HG03432 (cell line): ENCODE results near the gene RFC1.

Experiments
- ATAC-seq: cut with Tn5 transposase; IDR thresholded peaks from one replicate; pipeline ENCODE4 v1.9.1; 2021; ENCODE audit warnings: mild to moderate bottlenecking, moderate library complexity; ENCODE audit not compliant: unreplicated experiment

RFC1 gene

DNA sequence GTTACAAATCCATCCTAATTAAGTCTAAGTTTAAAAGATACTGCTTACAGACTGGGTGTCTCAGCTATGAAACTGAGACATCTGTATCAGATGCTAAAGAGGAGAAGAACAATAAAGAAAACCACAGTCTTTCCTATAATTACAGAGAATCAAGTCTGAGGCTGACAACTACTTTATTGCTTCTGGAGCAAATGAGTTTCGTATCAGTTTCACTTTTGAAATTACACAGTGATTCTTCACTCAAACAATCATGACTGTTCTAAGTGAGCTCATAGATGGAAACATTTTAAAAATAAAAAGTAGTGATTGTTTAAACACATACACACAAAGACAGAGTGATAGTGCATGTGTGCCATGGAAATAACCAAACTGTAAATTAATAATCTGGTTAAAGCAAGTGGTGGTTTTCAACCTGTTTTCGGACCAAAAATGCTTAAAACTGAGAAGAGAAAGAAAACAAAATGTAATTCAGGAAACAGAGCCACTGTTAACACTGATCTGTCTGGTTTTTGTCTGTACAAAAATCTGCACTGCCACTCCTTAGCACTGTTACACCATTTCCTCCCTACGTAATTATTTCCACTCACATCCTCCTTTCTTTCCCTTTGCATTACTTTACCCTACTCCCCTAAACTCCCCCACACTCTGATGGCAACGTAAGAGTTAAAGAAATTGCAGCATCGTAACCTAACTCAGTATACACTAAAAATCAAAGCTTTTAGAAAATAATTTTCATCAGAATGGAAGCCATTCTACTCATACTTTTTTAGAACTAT lies 12.5 kb downstream of the RFC1 start:
- ATAC-seq, result peak; percentile 77

DNA sequence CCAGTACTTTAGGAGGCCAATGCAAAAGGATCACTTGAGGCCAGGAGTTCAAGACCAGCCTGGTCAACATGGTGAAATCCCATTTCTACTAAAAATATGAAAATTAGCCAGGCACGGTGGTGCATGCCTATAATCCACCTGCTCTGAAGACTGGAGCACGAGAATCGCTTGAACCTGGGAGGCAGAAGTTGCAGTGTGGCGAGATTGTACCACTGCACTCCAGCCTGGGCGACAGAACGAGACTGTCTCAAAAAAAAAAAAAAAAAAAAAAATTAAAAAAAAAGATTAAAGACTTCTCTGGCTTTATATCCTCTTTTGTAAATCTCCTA lies 13.0 kb downstream of the RFC1 start:
- ATAC-seq, result peak; percentile 25

DNA sequence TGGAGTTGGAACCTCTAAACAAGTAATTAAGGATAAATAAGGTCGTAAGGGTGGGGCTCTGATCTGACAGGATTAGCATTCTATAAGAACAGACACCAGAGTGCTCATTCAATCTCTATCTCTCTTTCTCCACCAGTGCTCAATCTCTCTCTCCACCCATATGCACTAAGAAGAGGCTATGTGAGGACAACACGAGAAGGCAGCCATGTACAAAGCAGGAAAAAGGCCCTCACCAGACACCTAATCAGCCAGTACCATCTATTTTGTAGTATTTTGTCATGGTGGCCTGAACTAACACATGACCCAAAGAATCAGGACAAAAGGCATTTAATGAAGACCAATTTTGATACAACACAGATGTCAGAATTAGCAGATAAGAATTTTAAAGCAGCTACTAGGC lies 16.8 kb downstream of the RFC1 start:
- ATAC-seq, result no peak

DNA sequence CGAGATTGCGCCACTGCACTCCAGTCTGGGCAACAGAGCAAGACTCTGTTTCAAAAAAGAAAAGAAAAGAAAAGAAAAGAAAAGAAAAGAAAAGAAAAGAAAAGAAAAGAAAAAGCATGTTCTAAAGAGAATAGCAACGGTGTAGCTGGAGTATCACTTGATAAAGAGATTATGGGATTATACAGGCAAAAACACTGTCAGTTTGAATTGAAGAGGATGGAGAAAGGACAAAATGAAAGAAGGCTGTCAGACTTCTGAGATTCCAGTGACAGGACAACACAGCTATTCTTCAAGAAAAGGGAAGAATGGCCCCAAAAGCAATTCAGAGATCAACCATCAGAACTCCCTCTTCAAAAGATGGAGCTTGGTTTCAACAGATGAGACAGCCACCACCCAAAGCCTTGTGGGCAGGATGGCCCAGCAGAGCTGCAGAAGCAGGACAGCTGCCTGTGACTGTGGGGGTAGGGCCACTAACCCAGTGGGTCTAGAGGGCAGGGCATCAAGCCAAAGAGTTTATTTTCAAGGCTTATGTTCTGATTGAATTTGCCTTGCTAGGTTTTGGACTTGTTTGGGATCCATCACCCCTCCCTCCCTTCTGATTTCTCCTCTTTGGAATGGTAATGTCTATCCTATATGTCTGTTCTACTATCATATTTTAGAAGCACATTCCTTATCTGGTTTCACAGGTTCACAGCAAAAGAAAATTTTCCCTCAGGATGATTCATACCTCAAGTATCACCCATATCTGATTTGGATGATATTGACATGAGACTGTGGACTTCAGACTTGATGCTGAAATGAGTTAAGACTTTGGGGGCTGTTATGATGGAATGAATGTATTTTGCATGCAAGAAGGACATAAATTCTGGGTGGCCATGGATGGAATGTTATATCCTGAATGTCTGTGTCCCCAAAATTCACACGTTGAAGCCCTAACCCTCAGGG lies 17.5 kb downstream of the RFC1 start:
- no peak for ATAC-seq

DNA sequence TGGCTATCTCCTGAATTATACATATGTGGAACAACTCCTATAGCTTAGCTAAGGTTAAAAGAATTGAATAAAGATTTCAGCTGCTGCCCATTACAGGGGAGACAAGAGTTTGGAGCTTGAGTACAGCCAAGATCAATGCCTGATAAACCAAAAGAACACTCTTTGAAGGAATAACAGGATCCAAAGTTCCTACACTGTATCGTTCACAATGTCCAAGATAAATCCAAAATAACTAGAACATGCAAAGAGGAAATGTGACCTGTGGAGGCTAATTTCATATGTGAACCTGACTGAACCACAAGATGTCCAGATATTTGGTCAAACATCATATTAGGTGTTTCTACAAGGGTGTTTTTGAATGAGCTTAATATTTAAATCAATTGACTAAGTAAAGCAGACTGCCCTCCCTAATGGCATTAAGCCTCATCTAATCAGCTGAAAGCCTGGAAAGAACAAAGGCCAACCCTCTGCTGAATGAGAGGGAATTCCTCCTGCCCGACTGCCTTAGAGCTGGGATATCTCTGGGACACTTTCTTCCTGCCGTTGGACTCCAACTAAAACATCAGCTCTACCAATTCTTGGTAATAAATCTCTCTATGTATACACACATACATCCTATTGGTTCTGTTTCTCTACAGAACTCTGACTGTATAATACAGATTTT lies 19.2 kb downstream of the RFC1 start:
- no peak for ATAC-seq

DNA sequence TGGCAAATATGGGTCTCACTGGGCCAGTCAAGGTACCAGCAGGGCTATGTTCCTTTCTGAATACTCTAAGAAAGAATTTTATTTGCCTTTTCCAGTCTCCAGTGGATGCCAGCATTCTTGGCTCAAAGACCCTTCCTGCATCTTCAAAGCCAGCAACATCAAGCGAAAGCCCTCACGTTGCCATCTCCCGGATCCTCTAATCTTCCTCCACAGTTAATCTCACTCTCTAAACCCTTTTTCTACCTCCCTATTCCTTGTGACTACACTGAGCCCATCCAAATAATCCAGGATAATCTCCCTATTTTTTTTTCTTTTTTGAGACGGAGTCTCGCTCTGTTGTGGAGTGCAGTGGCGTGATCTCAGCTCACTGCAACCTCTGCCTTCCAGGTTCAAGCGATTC lies 23.4 kb downstream of the RFC1 start:
- no peak for ATAC-seq

DNA sequence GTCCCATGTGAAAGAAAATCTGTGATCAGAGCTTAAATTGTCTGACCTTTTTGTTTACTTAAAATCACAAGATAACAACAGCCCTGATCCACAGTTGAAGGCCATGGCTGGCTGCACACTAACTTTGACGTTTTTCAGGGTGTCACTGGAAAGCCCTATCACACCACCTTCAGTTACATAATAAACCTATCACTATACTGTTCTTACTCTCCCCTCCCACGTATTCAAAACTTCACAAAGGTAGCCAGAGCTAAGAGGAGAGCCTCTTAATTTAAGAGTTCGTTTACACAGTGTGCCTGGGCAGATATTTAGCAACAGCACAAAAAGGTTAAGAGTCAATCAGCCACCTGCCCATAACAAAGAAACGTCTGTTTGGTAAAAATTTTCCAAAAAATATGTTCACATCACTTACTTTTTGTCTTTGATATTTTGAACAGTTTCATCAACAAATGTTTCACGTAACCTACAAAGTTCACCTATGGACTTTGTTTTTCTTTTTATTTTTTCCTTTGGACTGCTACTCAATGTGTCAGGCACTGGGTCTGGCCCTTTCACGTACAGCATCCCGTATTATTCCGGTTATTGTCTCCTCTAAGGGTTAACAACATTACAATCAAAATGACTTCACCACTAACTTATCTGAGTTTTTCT lies 25.0 kb downstream of the RFC1 start:
- no peak for ATAC-seq

DNA sequence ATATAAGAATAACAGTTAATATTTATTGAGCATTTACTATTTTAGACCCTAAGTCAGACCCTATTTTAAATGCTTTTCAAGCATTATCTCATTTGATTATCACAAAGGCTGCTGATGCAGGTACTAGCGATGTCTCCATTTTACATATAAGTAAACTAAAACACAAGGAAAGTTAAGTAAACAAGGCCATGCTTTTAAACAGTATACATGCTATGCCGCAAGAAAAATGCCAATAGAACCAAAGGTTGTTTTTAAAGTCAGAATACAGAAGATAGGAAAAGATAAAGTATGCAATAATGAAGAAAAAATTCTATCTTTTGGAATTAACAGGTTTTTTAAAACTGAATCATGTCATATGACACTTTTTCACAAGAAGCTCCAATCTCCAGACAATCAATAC lies 26.2 kb downstream of the RFC1 start:
- no peak for ATAC-seq

DNA sequence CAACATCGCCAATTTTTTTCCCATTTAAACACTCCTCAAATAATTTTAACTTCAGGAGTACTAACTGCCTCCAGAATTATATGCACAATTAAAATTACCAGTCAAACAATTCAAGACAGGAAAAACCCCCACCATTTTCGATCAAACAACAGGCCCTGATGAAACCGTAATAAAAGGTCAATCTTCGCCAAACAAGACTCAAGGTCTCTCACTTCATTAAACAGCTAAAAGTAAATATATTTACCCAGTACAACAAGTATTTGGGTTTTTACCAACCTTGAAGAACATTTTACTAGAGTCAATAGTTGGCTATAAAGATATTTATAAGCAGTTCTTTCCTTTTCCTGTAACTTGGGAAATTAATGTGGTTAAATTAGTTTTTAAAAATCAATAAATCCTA lies 28.3 kb downstream of the RFC1 start:
- no peak for ATAC-seq

DNA sequence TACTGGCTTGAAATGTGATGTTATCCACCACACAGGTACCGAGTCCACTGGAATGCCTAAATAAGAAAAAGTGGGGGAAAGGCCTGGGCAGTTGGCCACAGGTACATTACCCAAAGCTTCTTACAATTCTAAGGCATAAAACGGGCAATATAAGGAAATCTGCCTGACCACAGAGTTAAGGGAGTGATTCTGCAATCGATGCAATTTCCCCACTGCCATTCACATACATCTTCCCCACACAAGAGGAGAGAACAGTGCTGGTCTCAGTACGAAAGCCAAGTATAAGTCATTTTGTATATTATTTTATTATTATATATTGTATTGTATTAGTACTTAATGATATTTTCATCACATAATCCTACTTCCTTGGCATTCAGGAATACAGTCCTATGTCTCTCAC lies 30.6 kb downstream of the RFC1 start:
- no peak for ATAC-seq

DNA sequence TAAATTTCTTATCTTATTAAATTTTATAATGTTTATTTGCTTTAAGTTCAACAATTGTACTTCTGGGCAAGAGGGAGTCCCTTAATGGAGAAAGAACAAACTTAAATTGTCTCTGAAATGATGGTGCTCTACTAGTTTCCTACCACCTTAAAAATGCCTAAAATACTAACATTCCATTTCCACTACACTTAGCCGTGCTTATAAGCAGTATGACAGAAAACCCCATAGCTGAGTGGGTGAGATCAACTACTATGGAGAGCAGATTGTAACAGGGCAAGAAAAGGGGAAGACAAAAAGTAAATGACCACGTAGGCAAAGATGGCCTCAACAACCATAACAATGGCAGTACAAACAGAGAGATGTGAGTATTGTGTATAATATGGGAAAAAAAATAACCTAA lies 35.0 kb downstream of the RFC1 start:
- ATAC-seq, result no peak

DNA sequence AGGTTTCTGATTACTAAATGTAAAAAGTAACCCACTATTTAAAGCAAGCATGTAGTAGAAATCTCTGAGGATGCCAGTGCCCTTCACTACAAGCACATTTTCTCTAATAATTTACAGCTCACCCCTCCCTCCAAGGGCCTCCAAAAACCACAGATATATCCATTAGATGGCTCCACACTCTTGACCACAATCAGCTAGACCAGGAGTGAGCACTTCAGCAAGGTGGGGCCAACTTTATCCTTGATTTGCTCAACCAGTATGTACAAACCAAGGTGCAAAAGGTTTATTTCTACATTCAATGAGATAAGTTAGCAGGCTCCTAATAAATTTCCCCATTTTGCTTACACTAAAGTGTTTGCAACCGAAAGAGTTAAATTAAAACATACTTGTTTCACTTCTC lies 35.8 kb downstream of the RFC1 start:
- ATAC-seq, result no peak

DNA sequence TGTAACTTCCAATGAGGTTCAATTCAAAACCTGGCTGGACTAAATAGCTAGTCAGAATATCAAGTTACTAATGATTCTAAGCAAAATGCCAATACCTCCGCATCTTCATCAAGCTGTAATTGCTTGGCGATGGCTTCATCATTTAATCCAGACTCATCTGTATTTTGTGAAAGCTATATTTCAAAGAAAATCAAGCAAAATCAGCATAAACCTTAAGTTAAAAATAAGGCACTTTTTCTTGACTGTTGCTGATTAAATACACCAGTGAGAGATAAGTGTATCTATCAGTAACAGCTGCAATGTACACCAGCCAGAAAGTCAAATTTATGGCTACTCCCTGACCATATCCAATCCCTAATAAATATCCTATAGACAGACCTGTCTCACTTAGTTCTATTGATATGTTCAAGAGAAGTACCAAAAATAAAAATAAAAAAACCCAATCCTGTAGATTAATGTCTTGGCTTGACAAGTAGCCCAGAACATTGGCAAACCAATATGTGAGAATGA lies 39.6 kb downstream of the RFC1 start:
- ATAC-seq, result no peak

DNA sequence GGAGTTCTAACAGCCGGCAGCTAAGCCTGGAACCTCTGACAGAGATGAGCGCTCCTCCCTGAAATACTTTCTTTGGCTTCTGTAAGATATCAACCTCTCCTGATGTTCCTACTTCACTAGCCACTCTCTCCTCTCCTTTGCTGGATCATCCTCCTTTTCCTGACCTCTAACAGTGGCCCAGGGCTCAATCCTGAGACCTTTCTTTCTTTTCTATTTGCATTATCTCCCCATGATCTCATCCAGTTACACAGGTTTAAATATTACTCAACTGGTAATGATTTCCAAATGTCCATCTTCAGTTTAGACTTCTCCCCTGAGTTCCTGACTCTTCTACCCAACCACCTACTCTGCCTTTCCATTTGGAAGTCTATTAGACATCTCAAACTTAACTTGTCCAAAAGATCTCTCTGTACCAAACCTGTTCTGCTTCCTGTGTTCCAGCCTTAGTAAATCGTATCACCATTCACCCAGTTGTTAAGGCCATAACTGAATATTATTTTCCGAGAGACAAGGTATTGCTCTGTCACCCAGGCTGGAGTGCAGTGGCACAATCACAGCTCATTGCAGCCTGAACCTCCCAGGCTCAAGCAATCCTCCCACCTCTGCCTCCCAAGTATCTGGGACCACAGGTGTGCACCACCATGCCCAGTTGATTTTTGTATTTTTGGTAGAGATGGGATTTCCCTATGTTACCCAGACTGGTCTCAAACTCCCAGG lies 41.1 kb downstream of the RFC1 start:
- ATAC-seq, result no peak

DNA sequence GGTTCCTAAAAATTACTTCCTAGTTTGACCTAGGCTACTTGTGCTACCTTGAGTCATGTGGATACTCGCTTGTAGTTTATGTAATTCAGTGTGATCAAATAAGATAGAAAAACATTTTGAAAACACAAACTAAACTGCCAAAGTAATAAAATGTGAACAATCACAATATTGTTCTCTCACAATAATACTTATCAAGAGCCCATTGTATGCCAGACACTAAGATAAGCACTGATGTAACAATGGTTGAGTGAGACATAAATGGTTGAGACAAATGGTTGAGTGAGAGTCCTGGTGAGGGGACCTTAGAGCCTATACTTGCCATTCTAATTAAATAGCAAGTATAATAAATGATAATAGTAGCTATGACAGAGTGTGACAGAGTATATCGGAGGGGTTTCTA lies 41.7 kb downstream of the RFC1 start:
- ATAC-seq, result no peak

DNA sequence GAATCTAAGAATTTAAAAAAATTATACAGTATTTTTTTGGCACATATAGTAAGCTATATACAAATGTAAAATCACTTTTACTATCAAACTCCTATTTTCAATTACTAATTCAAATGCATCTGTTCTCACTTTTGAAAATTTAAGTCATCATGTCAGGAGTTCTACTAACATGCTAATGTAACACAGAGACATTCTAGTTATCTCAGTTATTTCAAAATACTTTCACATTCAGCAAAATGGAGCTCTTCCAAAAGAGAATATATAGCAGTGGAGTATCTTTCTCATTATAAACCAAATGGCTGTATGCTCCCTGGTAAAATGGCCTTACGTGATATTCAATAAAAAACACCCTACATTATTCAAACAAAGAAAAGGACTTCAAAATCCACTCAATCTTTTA lies 42.3 kb downstream of the RFC1 start:
- ATAC-seq, result no peak

DNA sequence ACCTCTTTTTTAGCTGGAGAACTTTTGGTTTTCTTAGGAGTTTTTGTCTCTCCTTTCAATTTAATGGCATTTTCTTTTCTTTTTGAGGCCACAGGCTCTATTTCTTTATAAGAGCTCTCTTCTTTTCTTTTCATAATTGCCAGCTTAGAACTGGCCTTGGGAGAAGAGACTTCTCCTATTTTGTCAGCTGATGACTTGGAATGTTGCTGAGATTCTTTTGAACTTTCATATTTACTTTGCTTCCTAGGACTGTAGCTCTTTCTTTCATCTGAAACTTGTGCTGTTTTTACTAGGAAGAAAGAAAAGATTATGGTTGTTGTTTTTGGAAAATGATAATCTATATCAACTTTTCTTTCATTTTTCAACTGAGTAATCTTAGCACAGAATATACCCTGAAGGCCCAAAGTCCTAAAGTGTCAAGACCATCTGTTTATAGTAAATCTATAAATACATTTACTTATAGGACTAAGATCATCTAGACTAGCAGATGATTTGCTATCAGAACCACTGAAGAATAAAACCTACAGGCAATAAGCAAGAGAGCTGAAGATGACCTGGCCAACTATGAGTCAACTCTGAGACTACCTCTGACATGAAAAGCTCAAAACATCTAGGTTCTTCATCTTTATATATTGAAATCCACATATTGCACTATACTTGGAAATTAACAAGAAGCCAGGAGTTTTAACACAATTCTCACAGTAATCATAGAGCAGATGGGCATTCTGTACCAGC lies 45.6 kb downstream of the RFC1 start:
- ATAC-seq, result no peak

DNA sequence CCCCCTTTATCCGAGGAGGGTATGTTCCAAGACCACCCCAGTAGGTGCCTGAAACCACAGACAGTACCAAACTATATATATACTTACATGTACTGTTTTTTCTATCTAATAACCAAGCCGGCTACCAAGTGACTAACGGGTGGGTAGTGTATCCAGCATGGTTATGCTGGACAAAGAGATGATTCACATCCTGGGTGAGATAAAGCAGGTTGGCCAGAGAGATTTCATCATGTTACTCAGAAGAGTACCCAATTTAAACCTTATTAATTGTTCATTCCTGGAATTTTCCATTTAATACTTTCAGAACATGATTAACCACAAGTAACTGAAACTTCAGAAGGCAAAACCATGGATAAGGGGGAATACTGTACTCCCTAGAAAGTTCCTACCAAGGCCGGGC lies 46.5 kb downstream of the RFC1 start:
- ATAC-seq, result no peak

DNA sequence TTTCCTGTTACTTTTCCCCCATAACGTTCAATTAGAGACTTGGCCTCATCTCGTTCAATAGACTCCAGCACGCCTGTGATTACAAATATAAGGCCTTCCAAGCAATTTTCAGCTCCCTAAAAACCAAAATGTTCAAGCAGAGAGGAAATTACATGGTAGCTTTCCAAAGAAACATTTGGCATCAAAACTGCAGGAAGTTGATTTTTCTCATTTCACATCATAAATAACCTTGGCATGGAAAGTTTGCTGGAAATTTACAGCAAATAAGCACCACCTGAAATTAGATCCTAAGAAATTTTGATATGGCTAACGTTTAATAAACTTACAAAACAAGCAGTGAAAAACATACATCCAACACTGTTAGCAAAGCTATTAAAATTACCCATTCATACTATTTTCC lies 53.3 kb downstream of the RFC1 start:
- ATAC-seq, result no peak

DNA sequence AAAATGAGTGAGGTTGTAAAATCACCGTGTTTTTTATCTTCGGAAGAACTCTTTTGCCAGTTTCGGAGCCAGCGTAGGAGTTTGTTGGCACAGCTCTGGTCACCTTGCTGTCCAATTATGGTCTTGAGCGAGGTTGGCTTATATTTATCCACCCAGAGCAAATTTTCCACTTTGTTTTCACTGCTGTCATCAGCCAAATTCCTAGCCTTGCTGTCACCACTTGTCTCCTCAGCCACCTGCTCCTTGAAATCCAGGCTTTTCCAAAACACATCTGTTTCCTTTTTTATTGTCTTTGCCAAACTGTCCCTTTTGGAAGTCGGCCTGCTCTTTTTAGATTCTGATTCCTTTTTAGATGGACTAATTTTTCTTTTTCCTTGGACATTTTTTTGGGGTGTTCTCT lies 57.6 kb downstream of the RFC1 start:
- no peak for ATAC-seq
